Measurements from ENCODE around the gene KIF15.

KIF15 gene

DNA sequence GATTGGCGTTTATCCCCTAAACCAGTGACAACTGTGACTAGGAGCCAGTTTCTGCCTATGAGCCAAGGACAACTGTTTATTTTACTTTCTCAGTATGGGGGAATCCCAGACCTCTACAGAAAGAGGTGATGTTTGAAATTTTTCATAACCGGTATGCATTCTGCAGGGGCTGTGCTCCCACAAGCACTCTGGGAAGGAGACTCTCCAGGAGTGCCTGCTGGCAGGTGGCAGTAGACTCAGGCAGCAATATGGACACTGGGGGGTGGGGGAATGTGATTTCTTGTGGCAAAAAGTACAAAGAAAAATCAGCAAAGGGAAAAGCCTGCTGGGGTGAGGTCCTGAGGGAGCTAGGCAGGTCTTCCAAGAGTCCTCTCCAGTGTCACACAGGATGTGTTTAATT lies 118.7 kb downstream of the KIF15 start:
- DNase-seq: no peak

DNA sequence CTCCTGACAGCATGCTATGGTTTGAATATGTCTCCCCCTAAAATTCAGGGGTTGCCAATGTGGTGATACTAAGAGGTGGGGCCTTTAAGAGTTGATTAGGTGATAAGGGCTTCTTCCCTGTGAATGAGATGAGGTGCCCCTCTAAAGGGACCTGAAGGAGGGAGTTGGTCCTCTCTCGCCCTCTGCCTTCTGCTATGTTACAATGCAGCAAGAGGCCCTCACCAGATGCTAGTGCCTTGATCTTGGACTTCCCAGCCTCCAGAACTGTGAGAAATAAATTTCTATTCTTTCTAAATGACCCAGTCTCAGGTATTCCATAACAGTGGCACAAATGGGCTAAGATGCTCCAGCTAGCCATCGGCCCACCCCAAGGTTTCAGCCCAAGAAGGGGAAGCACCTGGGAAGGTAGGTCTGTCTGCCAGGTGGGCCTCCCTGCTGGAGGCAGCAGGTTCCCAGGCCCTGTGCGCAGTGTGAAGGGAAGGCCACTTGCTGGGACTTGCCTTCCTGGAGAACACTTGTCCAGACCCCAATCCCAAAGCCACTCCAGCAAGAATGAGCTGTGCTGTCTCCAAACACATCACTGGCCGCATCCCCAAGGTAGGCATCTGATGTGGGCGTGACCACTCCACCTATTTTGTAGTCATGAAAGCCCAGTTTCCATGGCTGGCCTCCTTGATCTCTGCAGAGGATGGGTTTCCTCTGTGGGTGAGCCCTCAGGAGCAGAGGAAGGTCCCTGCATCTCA lies 121.8 kb downstream of the KIF15 start:
- DNase-seq: no peak

DNA sequence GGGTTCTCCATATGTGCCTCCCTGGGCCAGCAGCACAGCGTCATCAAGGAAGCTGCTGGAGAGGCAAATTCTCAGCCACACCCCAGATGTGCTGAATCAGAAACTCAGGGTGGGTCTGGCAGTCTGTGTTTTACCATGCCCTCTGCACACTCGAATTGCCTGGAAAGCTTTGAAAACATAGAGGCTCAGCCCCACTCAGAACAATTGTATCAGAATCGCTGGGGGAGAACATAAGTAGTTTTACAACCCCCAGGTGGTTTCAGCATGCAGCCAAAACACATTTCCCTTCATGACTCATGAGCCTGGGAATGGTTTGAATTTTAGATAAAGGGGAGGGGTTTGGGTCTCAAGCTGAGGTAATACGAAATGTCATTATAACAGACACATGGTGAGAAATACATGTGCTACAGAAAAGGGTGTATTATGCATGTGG lies 122.4 kb downstream of the KIF15 start:
- DNase-seq: no peak

GRCh38 chr3:44885618-44886017 lies 124.0 kb downstream of the KIF15 start:
- no peak for DNase-seq

DNA sequence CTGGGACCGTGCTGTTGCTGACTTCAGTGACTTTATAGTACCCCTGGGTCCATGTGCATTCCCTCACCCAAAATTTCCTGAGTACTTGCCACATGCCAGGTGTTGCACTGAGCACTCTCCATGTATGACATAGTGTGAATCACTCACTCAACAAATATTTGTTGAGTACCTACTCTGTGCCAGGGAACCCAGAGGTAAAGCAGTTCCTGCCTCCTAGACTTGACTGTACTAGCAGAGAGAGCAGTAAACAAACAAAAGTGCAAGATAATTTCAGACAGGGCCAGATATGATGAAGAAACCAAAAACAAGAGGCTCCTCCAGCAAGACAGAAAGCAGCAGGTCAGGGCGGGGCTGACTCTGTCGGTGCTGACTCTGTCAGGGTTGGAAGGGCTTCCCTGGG lies 125.0 kb downstream of the KIF15 start:
- DNase-seq: no peak

DNA sequence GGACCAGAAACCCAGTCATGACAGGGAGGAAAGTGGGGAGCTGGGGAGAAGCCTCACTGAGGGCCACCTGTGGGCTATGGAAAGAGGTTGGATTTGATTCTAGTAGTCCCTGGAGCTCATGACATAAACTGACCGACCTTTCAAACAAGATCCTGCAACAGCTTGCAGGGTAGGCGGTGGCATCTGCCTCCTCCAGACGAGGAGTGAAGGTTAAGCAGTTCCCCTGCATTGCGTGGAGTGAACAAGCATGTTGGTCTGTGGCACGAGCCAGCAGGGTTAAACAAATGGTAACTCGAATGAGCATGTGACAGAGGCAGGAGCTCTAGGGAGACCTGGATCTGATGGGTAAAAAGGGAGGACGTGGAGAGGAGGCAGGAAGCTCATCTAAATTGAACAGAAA lies 125.5 kb downstream of the KIF15 start:
- no peak for DNase-seq

DNA sequence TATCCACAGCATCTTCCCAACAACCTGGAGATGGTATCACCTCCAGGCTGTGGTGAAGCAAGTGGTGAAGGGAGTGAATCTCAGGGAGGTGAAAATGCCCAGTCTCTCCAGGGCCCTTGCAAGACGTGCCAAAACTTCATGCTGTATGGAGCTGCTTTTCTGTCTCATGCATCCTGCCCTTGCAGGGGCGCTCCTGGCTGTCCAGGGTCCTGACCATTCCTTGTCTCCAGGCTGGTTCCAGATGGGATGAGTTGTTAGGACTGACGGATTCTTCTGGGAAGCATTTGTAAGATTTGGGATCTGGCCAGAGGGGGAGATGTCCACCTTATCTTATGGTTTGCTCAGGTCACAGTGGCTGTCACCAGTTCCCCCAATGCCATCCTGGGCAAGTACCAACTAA lies 128.7 kb downstream of the KIF15 start:
- DNase-seq: no peak

- DNase-seq: no peak
Observed at GRCh38 chr3:44890852-44891251, 129.3 kb downstream of the KIF15 start.

GRCh38 chr3:44892689-44893088 lies 131.1 kb downstream of the KIF15 start:
- DNase-seq: no peak

DNA sequence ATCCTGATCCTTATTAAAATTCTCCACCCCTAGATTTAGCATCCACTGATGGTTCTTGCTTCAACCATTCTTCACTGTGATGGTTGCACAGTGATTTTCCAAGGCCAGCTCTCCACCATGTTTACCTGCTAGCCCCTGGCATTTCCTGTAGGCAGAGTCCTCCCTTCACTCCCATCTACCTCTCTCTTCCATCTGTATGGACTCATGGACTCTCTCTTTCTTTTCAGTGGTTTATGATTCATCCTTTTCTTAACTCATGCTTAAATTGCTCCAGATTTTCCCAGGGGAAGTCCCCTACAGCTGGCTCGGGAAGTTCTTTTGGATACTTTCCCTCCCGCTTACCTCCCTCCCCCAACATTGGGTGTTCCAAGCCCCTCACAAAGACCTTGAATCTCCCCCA lies 131.5 kb downstream of the KIF15 start:
- no peak for DNase-seq

- no peak for DNase-seq
Observed at GRCh38 chr3:44894485-44894884, 132.9 kb downstream of the KIF15 start.

DNA sequence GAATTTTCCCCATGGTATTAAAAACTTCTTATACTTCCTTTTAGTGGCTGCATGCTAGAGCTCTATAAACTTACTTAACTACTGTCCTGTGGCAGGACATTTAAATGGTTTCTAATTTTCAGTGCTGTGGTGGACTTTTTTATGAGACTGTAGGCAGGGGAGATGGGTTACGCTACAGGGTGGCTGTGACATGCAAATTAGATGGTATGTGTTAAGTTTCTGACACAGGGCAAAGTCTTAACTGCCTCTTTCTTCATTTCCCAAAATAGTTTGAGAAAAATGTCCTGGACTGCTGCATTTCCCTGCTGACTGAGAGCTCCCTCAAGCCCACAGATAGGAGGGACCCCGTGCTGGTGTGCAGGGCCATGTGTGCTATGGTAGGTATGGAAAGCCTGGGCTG lies 134.8 kb downstream of the KIF15 start:
- DNase-seq: no peak

DNA sequence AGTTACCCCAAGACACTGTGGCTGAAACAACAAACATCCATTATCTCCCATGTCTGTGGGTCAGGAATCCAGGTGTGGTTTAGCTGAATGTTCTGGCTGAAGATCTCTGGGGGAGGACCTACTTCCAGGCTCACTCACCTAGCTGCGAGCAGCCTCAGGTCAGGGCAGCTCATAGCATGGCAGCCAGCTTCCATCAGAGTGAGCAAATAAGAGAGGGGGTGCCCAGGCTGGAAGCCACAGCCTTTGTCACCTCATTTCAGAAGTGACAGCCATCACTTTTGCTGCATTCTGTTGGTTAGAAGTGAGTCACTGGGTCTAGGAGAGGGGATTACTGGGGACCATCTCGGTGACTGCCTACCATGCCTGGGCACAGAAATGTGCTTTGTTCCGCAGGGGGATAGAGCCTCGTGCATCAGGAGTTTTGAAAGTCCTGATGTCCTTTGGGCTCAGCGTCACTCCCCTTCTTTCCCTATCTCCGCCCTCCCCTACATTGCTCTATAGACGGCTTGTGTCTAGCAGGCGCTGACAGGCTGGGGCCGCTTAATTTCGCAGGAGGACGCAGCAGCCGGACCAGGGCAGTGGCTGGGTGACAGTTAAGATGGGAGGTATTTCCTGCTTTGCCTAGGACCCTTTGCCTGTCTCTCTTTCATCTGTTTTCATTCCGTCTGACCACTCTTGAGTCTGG lies 138.2 kb downstream of the KIF15 start:
- DNase-seq: no peak

DNA sequence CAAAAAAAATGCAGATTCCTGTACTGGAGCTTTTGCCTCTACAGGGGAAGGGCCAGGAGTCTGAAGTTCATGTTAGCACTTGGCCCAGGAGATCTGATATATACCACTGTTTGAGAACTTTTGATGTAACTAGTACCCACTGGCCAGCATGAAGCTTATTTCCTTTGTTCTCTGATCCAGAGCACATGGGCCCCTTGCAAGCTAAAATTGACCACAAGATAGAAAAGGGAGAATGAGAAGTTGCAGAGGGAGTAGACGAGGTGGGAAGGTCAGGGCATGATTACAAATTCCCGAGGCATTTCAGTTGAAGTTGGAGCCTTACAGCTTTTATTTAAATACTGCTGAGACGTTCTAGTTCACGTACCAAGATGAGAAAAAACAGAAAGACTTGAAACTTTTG lies 141.0 kb downstream of the KIF15 start:
- DNase-seq: no peak
